GM18868 (cell line): ENCODE measurements around the gene CKMT2.

Experiments
- ATAC-seq: cut with Tn5 transposase; IDR thresholded peaks from one replicate; pipeline ENCODE4 v1.9.1; 2021; ENCODE audit warnings: mild to moderate bottlenecking, moderate library complexity; ENCODE audit not compliant: unreplicated experiment

CKMT2 gene

GRCh38 chr5:81214848-81215247, 18.3 kb upstream of the CKMT2 start:
- ATAC-seq: no peak

GRCh38 chr5:81216152-81216551, 17.0 kb upstream of the CKMT2 start:
- ATAC-seq: no peak

- ATAC-seq: no peak
Measured at GRCh38 chr5:81219389-81219788, 13.7 kb upstream of the CKMT2 start.

GRCh38 chr5:81222285-81222684, 10.8 kb upstream of the CKMT2 start:
- ATAC-seq: no peak

GRCh38 chr5:81225463-81225862, 7.7 kb upstream of the CKMT2 start:
- ATAC-seq: peak; percentile 63

- ATAC-seq: no peak
Measured at GRCh38 chr5:81226286-81226685, 6.8 kb upstream of the CKMT2 start.

GRCh38 chr5:81226949-81227348, 6.2 kb upstream of the CKMT2 start:
- ATAC-seq: no peak

GRCh38 chr5:81228084-81228483, 5.0 kb upstream of the CKMT2 start:
- no peak for ATAC-seq

GRCh38 chr5:81230416-81230815, 2.7 kb upstream of the CKMT2 start:
- no peak for ATAC-seq

- no peak for ATAC-seq
Measured at GRCh38 chr5:81232464-81233079, 550 bp upstream of the CKMT2 start.

- ATAC-seq: no peak
Measured at GRCh38 chr5:81234299-81234698, 1.2 kb downstream of the CKMT2 start.

GRCh38 chr5:81234801-81235200, 1.7 kb downstream of the CKMT2 start:
- no peak for ATAC-seq

GRCh38 chr5:81235287-81236072, 2.4 kb downstream of the CKMT2 start:
- ATAC-seq: no peak

- no peak for ATAC-seq
Measured at GRCh38 chr5:81238460-81238859, 5.3 kb downstream of the CKMT2 start.

- no peak for ATAC-seq
Measured at GRCh38 chr5:81239613-81240012, 6.5 kb downstream of the CKMT2 start.

GRCh38 chr5:81241001-81241400, 7.9 kb downstream of the CKMT2 start:
- no peak for ATAC-seq

GRCh38 chr5:81241961-81242648, 9.0 kb downstream of the CKMT2 start:
- ATAC-seq: no peak

GRCh38 chr5:81242906-81243436, 9.8 kb downstream of the CKMT2 start:
- ATAC-seq: no peak

GRCh38 chr5:81244451-81244850, 11.3 kb downstream of the CKMT2 start:
- ATAC-seq: no peak

GRCh38 chr5:81245871-81246235, 12.7 kb downstream of the CKMT2 start:
- ATAC-seq: no peak

- no peak for ATAC-seq
Measured at GRCh38 chr5:81246697-81247096, 13.6 kb downstream of the CKMT2 start.

- ATAC-seq: no peak
Measured at GRCh38 chr5:81247441-81247972, 14.4 kb downstream of the CKMT2 start.
